Mesodermal cell (in vitro differentiated cells): ENCODE data around the gene GYPB.
"Not testable (repeated sequence)": the region's sequence is repeated elsewhere in the genome, so short reads cannot be mapped to it uniquely, and the experiment has no call there.

Source experiments
- H3K27ac ChIP-seq: 2 replicates; pipeline ENCODE4 v1.7.0; 2013; ENCODE audit warnings: mild to moderate bottlenecking, low read depth, low read length, moderate library complexity; ENCODE audit not compliant: severe bottlenecking
- H3K36me3 ChIP-seq: 2 replicates; pipeline ENCODE4 v1.7.1; 2013; ENCODE audit warnings: mild to moderate bottlenecking, low read length, moderate library complexity; ENCODE audit not compliant: control insufficient read depth, insufficient read depth
- H3K4me1 ChIP-seq: one replicate; pipeline ENCODE4 v1.7.1; 2013; ENCODE audit warnings: mild to moderate bottlenecking, low read length; ENCODE audit not compliant: insufficient read depth, control insufficient read depth, poor library complexity, severe bottlenecking
- H3K4me3 ChIP-seq: 2 replicates; pipeline ENCODE4 v1.7.0; 2013; ENCODE audit warnings: low read length, control low read depth, mild to moderate bottlenecking; ENCODE audit not compliant: insufficient read depth, poor library complexity, severe bottlenecking; ENCODE audit errors: extremely low read depth
- H3K9me3 ChIP-seq: 2 replicates; pipeline ENCODE4 v1.7.1; 2013; ENCODE audit warnings: mild to moderate bottlenecking, low read length, moderate library complexity; ENCODE audit not compliant: control insufficient read depth
- WGBS, 2 experiments: methylation state at CpG; one replicate each; pipeline ENCODE4 v1.1.5; 2013; ENCODE audit warnings: missing lambda C conversion rate in 2 of 2; ENCODE audit not compliant: insufficient coverage in 2 of 2; 5-methylcytosine and 5-hydroxymethylcytosine counted together

The GYPB gene

GRCh38 chr4:144008602-144009001, 10.6 kb downstream of the GYPB start:
- H3K4me3 ChIP-seq, H3K36me3 ChIP-seq, H3K27ac ChIP-seq, H3K4me1 ChIP-seq, H3K9me3 ChIP-seq: not testable (repeated sequence)
- no CpG with 5 or more reads among the region's 3 CpGs for WGBS, 2 experiments

- H3K9me3 ChIP-seq, H3K4me1 ChIP-seq, H3K36me3 ChIP-seq, H3K4me3 ChIP-seq, H3K27ac ChIP-seq: not testable (repeated sequence)
- no CpG with 5 or more reads among the region's 1 CpG for WGBS, 2 experiments
Observed at GRCh38 chr4:144007960-144008359, 11.2 kb downstream of the GYPB start.

GRCh38 chr4:144006200-144006803, 12.9 kb downstream of the GYPB start:
- H3K4me1 ChIP-seq, H3K9me3 ChIP-seq, H3K4me3 ChIP-seq, H3K27ac ChIP-seq, H3K36me3 ChIP-seq: not testable (repeated sequence)
- no CpG with 5 or more reads among the region's 2 CpGs for WGBS, 2 experiments

- H3K27ac ChIP-seq, H3K4me3 ChIP-seq, H3K36me3 ChIP-seq, H3K4me1 ChIP-seq, H3K9me3 ChIP-seq: not testable (repeated sequence)
Observed at GRCh38 chr4:144005558-144005953, 13.6 kb downstream of the GYPB start.

GRCh38 chr4:144004868-144005557, 14.2 kb downstream of the GYPB start:
- 86% methylated on average over 1 of the region's 4 CpGs; no CpG with 5 or more reads in 1 of the 2 experiments for WGBS, 2 experiments
- not testable (repeated sequence) for H3K4me1 ChIP-seq, H3K36me3 ChIP-seq, H3K9me3 ChIP-seq, H3K4me3 ChIP-seq, H3K27ac ChIP-seq

- not testable (repeated sequence) for H3K36me3 ChIP-seq, H3K4me1 ChIP-seq, H3K27ac ChIP-seq, H3K4me3 ChIP-seq, H3K9me3 ChIP-seq
Observed at GRCh38 chr4:144003890-144004265, 15.3 kb downstream of the GYPB start.

GRCh38 chr4:144003205-144003889, 15.8 kb downstream of the GYPB start:
- not testable (repeated sequence) for H3K4me3 ChIP-seq, H3K27ac ChIP-seq, H3K4me1 ChIP-seq, H3K9me3 ChIP-seq, H3K36me3 ChIP-seq
- WGBS, 2 experiments, result 40 to 75% methylated on average over 1 to 2 of the region's 2 CpGs

- H3K4me1 ChIP-seq, H3K4me3 ChIP-seq, H3K9me3 ChIP-seq, H3K27ac ChIP-seq, H3K36me3 ChIP-seq: not testable (repeated sequence)
- 81 to 85% methylated on average over 2 to 3 of the region's 6 CpGs for WGBS, 2 experiments
Observed at GRCh38 chr4:144000331-144000995, 18.7 kb downstream of the GYPB start.

GRCh38 chr4:143996193-143996592, 23.0 kb downstream of the GYPB start:
- H3K9me3 ChIP-seq, H3K36me3 ChIP-seq, H3K27ac ChIP-seq, H3K4me1 ChIP-seq, H3K4me3 ChIP-seq: not testable (repeated sequence)
- 94 to 100% methylated on average over 1 to 3 of the region's 4 CpGs for WGBS, 2 experiments

GRCh38 chr4:143991761-143992160, 27.4 kb downstream of the GYPB start:
- H3K4me1 ChIP-seq, H3K4me3 ChIP-seq, H3K9me3 ChIP-seq, H3K27ac ChIP-seq, H3K36me3 ChIP-seq: not testable (repeated sequence)
- WGBS, 2 experiments, result no CpG with 5 or more reads among the region's 1 CpG

GRCh38 chr4:143990717-143991116, 28.5 kb downstream of the GYPB start:
- not testable (repeated sequence) for H3K4me3 ChIP-seq, H3K27ac ChIP-seq, H3K4me1 ChIP-seq, H3K36me3 ChIP-seq, H3K9me3 ChIP-seq
- WGBS, 2 experiments, result no CpG with 5 or more reads among the region's 3 CpGs
